ENCODE data around the gene MCTP1. TPM values are rescaled to one million over a fixed set of nuclear protein-coding genes. Genes with fewer than 3 reads are reported as not detected.

The MCTP1 gene
- total RNA-seq, 4 donors from 2014 or later = 3.5 to 19.8 (median 5.8) TPM

DNA sequence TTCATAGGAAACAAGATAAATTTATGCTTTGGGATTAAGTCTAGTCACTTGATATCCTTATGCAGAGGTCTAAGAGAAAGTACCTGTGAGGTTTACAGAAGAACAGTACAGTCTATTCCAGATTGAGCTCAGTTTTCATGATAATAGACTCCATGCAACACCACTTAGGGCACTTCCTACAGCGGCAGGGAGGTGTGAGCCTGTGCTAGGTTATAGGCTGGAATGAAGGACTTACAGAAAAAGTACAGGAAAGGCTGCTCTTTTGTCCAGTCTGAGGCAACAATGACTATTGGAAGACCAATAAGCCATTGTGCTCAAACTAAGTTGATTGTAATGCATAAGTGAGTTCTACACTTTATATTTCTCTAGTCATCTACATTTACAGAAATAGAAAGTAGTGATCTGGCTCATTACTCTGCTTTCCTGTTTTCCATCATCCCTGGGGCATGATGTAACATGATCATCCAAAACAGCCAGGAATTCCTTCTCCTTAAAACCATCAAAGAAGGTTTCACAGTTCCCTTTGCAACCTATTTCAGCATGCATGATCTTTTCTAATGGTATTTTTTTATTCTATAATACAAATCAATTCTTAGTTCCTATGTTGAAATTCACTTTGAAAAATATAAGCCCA, 343.7 kb downstream of the MCTP1 start:
- Histone ChIP-seq H3K27ac (no peak overlapping the region), H3K4me3 (no peak overlapping the region), H3K27me3 (no peaks in the 10 kb centered on the region), H3K36me3 (no peaks in the 10 kb centered on the region), H3K9me3 (no peaks in the 10 kb centered on the region), H3K4me1 (no peaks in the 10 kb centered on the region)
- WGBS, 2 donors = 73 to 90% methylated on average over 1 of the region's 1 CpG
- DNase-seq = no peak
- intact Hi-C loops (cut with DNase I) = no loop called here
- TF ChIP-seq, protein P1, sequence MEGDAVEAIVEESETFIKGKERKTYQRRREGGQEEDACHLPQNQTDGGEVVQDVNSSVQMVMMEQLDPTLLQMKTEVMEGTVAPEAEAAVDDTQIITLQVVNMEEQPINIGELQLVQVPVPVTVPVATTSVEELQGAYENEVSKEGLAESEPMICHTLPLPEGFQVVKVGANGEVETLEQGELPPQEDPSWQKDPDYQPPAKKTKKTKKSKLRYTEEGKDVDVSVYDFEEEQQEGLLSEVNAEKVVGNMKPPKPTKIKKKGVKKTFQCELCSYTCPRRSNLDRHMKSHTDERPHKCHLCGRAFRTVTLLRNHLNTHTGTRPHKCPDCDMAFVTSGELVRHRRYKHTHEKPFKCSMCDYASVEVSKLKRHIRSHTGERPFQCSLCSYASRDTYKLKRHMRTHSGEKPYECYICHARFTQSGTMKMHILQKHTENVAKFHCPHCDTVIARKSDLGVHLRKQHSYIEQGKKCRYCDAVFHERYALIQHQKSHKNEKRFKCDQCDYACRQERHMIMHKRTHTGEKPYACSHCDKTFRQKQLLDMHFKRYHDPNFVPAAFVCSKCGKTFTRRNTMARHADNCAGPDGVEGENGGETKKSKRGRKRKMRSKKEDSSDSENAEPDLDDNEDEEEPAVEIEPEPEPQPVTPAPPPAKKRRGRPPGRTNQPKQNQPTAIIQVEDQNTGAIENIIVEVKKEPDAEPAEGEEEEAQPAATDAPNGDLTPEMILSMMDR (IDR thresholded peaks at IDR 0.05) = no peak
- no peak for TF ChIP-seq POLR2A (IDR thresholded peaks at IDR 0.05)

DNA sequence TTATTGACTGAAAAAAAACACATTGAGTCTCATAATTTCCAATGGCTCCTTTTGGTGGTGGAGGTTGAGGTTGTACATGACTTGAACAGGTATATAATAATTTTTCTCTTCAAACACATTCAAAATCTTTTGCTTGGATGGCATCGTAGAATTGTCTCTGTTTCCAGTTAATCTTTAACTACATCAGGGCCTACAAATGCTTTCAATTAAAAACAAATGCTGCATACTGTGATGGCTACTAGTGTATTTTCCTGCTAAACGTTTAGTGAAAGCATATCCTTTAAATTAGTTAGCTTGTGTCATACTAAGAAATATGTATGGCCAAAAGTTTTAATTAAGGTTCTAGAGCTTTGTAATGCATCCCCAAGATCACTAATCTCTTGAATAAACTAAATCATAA, 352.6 kb downstream of the MCTP1 start:
- no peak overlapping the region for H3K27ac ChIP-seq

DNA sequence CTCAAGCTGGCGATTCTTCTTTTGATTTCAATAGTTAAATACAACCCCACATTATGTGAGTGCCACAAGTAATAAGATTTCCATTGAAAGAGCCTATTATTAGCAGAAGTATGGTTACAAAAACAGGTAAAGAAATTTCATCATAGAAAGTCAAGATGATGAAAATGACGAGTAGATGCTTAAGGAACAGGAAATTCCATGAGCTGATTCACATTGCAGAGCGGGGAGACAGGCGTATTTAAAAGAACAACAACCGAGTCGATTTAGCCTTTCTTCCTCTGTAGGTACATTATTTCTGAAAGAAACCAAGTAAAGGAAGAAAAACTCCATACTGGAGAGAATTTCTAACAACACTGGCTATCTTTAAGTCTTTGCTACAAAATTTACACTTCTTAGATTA, 356.0 kb downstream of the MCTP1 start:
- intact Hi-C loops (cut with DNase I) = no loop called here
- no peak for DNase-seq
- TF ChIP-seq, protein P1 (IDR thresholded peaks at IDR 0.05) = no peak
- no peak for TF ChIP-seq POLR2A (IDR thresholded peaks at IDR 0.05)

More for the DNA sequence above, 352.6 kb downstream of the MCTP1 start:
- no peak for DNase-seq
- no peak overlapping the region for H3K4me3 ChIP-seq
- H3K36me3 ChIP-seq = no peaks in the 10 kb centered on the region
- H3K9me3 ChIP-seq = no peaks in the 10 kb centered on the region
- no peaks in the 10 kb centered on the region for H3K27me3 ChIP-seq
- WGBS, 2 donors = 36 to 49% methylated on average over 2 of the region's 2 CpGs
- intact Hi-C loops (cut with DNase I) = no loop called here
- no peak for TF ChIP-seq POLR2A (IDR thresholded peaks at IDR 0.05)
- TF ChIP-seq, protein P1 (IDR thresholded peaks at IDR 0.05) = no peak
- no peaks in the 10 kb centered on the region for H3K4me1 ChIP-seq

DNA sequence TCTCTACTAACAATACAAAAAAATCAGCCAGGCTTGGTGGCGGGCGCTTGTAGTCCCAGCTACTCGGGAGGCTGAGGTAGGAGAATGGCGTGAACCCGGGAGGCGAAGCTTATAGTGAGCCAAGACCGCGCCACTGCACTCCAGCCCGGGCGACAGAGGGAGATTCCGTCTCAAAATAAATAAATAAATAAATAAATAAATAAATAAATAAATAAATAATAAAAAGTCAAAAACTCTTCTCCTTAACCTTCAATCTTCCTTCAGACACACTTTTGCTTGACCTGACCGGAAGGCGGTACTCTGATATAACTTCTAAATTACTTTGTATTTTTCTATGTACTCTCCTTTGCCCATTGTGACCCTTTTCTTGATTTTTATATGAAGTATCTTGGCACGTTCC, 364.3 kb downstream of the MCTP1 start:
- H3K36me3 ChIP-seq = no peaks in the 10 kb centered on the region
- 85 to 88% methylated on average over 10 to 14 of the region's 14 CpGs for WGBS, 2 donors

More for the DNA sequence above, 356.0 kb downstream of the MCTP1 start:
- Histone ChIP-seq H3K4me1 (no peaks in the 10 kb centered on the region), H3K27ac (no peak overlapping the region), H3K4me3 (no peak overlapping the region), H3K9me3 (no peaks in the 10 kb centered on the region), H3K27me3 (no peaks in the 10 kb centered on the region), H3K36me3 (no peaks in the 10 kb centered on the region)
- WGBS, 2 donors = 70 to 73% methylated on average over 6 of the region's 6 CpGs

DNA sequence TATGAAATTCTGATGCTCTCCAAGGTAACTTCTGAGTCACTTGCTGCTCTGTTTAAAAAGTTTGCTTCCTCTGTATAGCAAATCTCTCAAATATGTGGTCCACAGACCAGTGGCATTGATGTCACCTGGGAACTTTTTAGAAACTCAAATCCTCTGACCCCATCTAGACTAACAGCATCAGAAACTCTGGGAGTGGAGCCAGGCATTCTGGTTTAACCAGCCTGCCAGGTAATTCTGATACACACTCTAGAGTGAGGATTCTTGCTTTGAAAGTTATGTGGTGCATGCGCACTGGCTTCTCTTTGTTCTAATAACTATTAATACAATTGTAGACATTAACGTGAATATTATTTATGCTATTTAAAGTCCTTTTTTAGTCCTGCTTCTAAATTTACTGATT, 368.3 kb downstream of the MCTP1 start:
- 38 to 67% methylated on average over 2 of the region's 2 CpGs for WGBS, 2 donors
- no peak for DNase-seq
- H3K27ac ChIP-seq = no peak overlapping the region
- H3K4me3 ChIP-seq = no peak overlapping the region
- intact Hi-C loops (cut with DNase I) = no loop called here
- TF ChIP-seq, protein P1 (IDR thresholded peaks at IDR 0.05) = no peak
- no peak for TF ChIP-seq POLR2A (IDR thresholded peaks at IDR 0.05)
- no peaks in the 10 kb centered on the region for H3K36me3 ChIP-seq
- H3K27me3 ChIP-seq = no peaks in the 10 kb centered on the region
- H3K4me1 ChIP-seq = peaks cover 0 to 10% (median 0%) of the 10 kb centered on the region in 3 donors
- H3K9me3 ChIP-seq = no peaks in the 10 kb centered on the region

More for the DNA sequence above, 364.3 kb downstream of the MCTP1 start:
- TF ChIP-seq POLR2A (IDR thresholded peaks at IDR 0.05) = no peak
- no peak for DNase-seq
- Histone ChIP-seq H3K27me3 (no peaks in the 10 kb centered on the region), H3K4me1 (peaks cover 0 to 3% (median 0%) of the 10 kb centered on the region in 3 donors), H3K4me3 (no peak overlapping the region), H3K27ac (no peak overlapping the region), H3K9me3 (no peaks in the 10 kb centered on the region)
- intact Hi-C loops (cut with DNase I) = no loop called here
